Small intestine (tissue), 7 donors: ENCODE measurements around the gene TMEM18. TPM values are rescaled to one million over a fixed set of nuclear protein-coding genes. Genes with fewer than 3 reads are reported as not detected.

Experiments
- DNase-seq, 2 donors: peaks; one replicate each; pipeline versions ENCODE4 v3.0.0 to v3.0.0-alpha.2; 2013
- FAIRE-seq: peaks from 2 replicates; lab custom pipeline; 2012; peaks lifted over from hg19 to GRCh38; lab: Jason Lieb, UNC
- H3K27ac ChIP-seq, 3 donors: one replicate each; pipeline ENCODE4 v1.5.1; 2013; ENCODE audit warnings: low read length in 2 of 3, mild to moderate bottlenecking in 2 of 3, control low read depth in 1 of 3, inconsistent platforms in 1 of 3, low read depth in 1 of 3, moderate library complexity in 1 of 3
- H3K27me3 ChIP-seq, 3 donors: one replicate each; pipeline ENCODE4 v1.6.1; 2013; ENCODE audit warnings: low read length in 3 of 3, inconsistent platforms in 1 of 3; ENCODE audit not compliant: control insufficient read depth in 3 of 3, insufficient read depth in 3 of 3
- H3K36me3 ChIP-seq, 3 donors: one replicate each; pipeline ENCODE4 v1.6.1; 2013; ENCODE audit warnings: low read length in 3 of 3, inconsistent platforms in 1 of 3, low read depth in 1 of 3, mild to moderate bottlenecking in 1 of 3, moderate library complexity in 1 of 3; ENCODE audit not compliant: control insufficient read depth in 3 of 3, insufficient read depth in 2 of 3
- H3K4me1 ChIP-seq, 3 donors: one replicate each; pipeline ENCODE4 v1.6.1; 2013; ENCODE audit warnings: low read length in 2 of 3, inconsistent platforms in 1 of 3, low read depth in 1 of 3, mild to moderate bottlenecking in 1 of 3, moderate library complexity in 1 of 3; ENCODE audit not compliant: control insufficient read depth in 3 of 3, insufficient read depth in 2 of 3
- H3K4me3 ChIP-seq, 3 donors: one replicate each; pipeline ENCODE4 v1.5.1; 2013; ENCODE audit warnings: low read length in 3 of 3, control low read depth in 1 of 3, inconsistent platforms in 1 of 3, low read depth in 1 of 3, mild to moderate bottlenecking in 1 of 3, moderate library complexity in 1 of 3
- H3K9me3 ChIP-seq, 2 donors: one replicate each; pipeline ENCODE4 v1.6.1; 2013; ENCODE audit warnings: low read depth in 1 of 2, low read length in 1 of 2; ENCODE audit not compliant: control insufficient read depth in 2 of 2, insufficient read depth in 1 of 2
- WGBS, 3 donors: extraction: QIAGEN DNeasy Blood & Tissue Kit; methylation state at CpG; one replicate each; pipeline ENCODE4 v1.1.7; 2013; 5-methylcytosine and 5-hydroxymethylcytosine counted together
- polyA plus RNA-seq, 4 donors: library from polyadenylated mRNA; stranded (reverse) in 3 of 4; unstranded in 1 of 4; fragments of 200-250 nt in 3 of 4; fragments of 120-200 nt in 1 of 4; gene quantifications; one replicate each; pipeline versions ENCODE4 v1.2.1 to v1.2.3, GENCODE V29; 2013
- donor health status: healthy with polysubstance abuse.
- donor health status: control.
- donor health status: control.
- donor health status: Bipolar disorder and iron deficiency.
- donor health status: healthy.

Gene TMEM18
- polyA plus RNA-seq, 4 donors: 22.1 to 30.9 (median 25.8) TPM

GRCh38 chr2:624096-624495, 53.1 kb downstream of the TMEM18 start:
- H3K27ac ChIP-seq: no peak overlapping the region
- H3K9me3 ChIP-seq: peaks cover 0 to 6% of the 10 kb centered on the region in 2 donors
- no peak overlapping the region for H3K4me3 ChIP-seq
- peaks cover 0 to 2% (median 0%) of the 10 kb centered on the region in 3 donors for H3K27me3 ChIP-seq
- WGBS, 3 donors: 77 to 84% (median 82%) methylated on average over 10 of the region's 10 CpGs
- no peaks in the 10 kb centered on the region for H3K4me1 ChIP-seq
- DNase-seq: no peak
- H3K36me3 ChIP-seq: no peaks in the 10 kb centered on the region
- no peak for FAIRE-seq

GRCh38 chr2:623130-623922, 53.9 kb downstream of the TMEM18 start:
- H3K4me3 ChIP-seq: no peak overlapping the region
- WGBS, 3 donors: 86 to 90% (median 88%) methylated on average over 13 of the region's 13 CpGs
- peaks cover 0 to 2% (median 0%) of the 10 kb centered on the region in 3 donors for H3K27me3 ChIP-seq
- no peak overlapping the region for H3K27ac ChIP-seq
- no peaks in the 10 kb centered on the region for H3K36me3 ChIP-seq
- FAIRE-seq (no peak), DNase-seq (no peak)
- peaks cover 0 to 7% of the 10 kb centered on the region in 2 donors for H3K9me3 ChIP-seq
- H3K4me1 ChIP-seq: no peaks in the 10 kb centered on the region

GRCh38 chr2:622357-622756, 54.8 kb downstream of the TMEM18 start:
- Histone ChIP-seq H3K4me3 (no peak overlapping the region), H3K4me1 (no peaks in the 10 kb centered on the region), H3K27me3 (peaks cover 0 to 2% (median 0%) of the 10 kb centered on the region in 3 donors), H3K9me3 (peaks cover 0 to 10% of the 10 kb centered on the region in 2 donors), H3K27ac (no peak overlapping the region), H3K36me3 (no peaks in the 10 kb centered on the region)
- FAIRE-seq (no peak), DNase-seq (no peak)
- 82 to 85% (median 84%) methylated on average over 10 of the region's 10 CpGs for WGBS, 3 donors

- WGBS, 3 donors: 93 to 94% (median 93%) methylated on average over 44 to 45 of the region's 45 CpGs
- no peak for DNase-seq
- H3K4me1 ChIP-seq: no peaks in the 10 kb centered on the region
- no peak overlapping the region for H3K4me3 ChIP-seq
- peaks cover 0 to under 1% (median 0%) of the 10 kb centered on the region in 3 donors for H3K27me3 ChIP-seq
- peaks cover 0 to 10% of the 10 kb centered on the region in 2 donors for H3K9me3 ChIP-seq
- H3K36me3 ChIP-seq: no peaks in the 10 kb centered on the region
- no peak overlapping the region for H3K27ac ChIP-seq
- FAIRE-seq: no peak
Measured at GRCh38 chr2:621303-622099, 55.7 kb downstream of the TMEM18 start.

- no peaks in the 10 kb centered on the region for H3K27me3 ChIP-seq
- DNase-seq (no peak), FAIRE-seq (no peak)
- WGBS, 3 donors: 93 to 97% (median 95%) methylated on average over 58 of the region's 58 CpGs
- peaks cover 0 to 10% of the 10 kb centered on the region in 2 donors for H3K9me3 ChIP-seq
- H3K27ac ChIP-seq: no peak overlapping the region
- no peaks in the 10 kb centered on the region for H3K4me1 ChIP-seq
- no peaks in the 10 kb centered on the region for H3K36me3 ChIP-seq
- H3K4me3 ChIP-seq: no peak overlapping the region
Measured at GRCh38 chr2:620471-621302, 56.5 kb downstream of the TMEM18 start.

GRCh38 chr2:620004-620403, 57.2 kb downstream of the TMEM18 start:
- DNase-seq: no peak
- H3K4me1 ChIP-seq: no peaks in the 10 kb centered on the region

GRCh38 chr2:618422-618990, 58.7 kb downstream of the TMEM18 start:
- FAIRE-seq: no peak
- Histone ChIP-seq H3K4me1 (no peaks in the 10 kb centered on the region), H3K27ac (no peak overlapping the region), H3K36me3 (no peaks in the 10 kb centered on the region), H3K4me3 (no peak overlapping the region), H3K27me3 (no peaks in the 10 kb centered on the region), H3K9me3 (peaks cover 0 to 10% of the 10 kb centered on the region in 2 donors)
- no peak for DNase-seq
- 85 to 94% (median 91%) methylated on average over 6 of the region's 6 CpGs for WGBS, 3 donors

More at GRCh38 chr2:620004-620403, 57.2 kb downstream of the TMEM18 start:
- Histone ChIP-seq H3K4me3 (no peak overlapping the region), H3K27ac (no peak overlapping the region), H3K36me3 (no peaks in the 10 kb centered on the region), H3K9me3 (peaks cover 0 to 10% of the 10 kb centered on the region in 2 donors), H3K27me3 (no peaks in the 10 kb centered on the region)
- FAIRE-seq: no peak
- WGBS, 3 donors: 82 to 88% (median 87%) methylated on average over 14 of the region's 14 CpGs
